Stimulated activated CD4-positive, alpha-beta T cell treated with anti-CD3 and anti-CD28 coated beads, TNF-alpha, amount 100 ng/mL, for 24 hours (primary cell): ENCODE measurements around the gene MYO1D.
"Not testable (repeated sequence)": the region's sequence is repeated elsewhere in the genome, so short reads cannot be mapped to it uniquely, and the experiment has no call there.

ENCODE experiments used
- DNase-seq, 3 experiments: peaks; one replicate each; pipeline ENCODE4 v3.0.0-alpha.2; 2020; ENCODE audit warnings: low read depth in 3 of 3

MYO1D gene

GRCh38 chr17:32855620-32856019 is 21.3 kb downstream of the MYO1D start:
- DNase-seq: no peak

GRCh38 chr17:32854832-32855389 is 22.0 kb downstream of the MYO1D start:
- DNase-seq: no peak

DNA sequence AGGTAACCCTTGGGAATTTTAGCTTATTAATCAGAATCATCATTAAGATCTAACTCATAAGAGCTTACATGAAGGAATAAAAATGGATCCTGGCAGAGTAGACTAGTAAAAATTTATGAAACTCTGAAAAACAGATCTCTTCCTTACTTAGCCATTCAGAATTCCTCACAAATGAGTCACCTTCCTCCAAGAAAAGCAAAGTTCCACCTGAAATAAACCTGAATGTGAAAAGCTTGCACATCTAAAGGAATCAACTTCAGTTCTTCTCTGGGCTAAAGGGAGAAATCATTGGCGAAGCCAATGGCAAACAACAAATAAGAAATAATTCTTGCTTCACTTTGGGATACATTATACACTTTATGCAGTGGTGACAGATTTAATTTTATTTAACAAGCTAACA is 22.7 kb downstream of the MYO1D start:
- no peak for DNase-seq

- no peak for DNase-seq
Observed at GRCh38 chr17:32852811-32853210, 24.1 kb downstream of the MYO1D start.

GRCh38 chr17:32849879-32850278 is 27.0 kb downstream of the MYO1D start:
- DNase-seq: no peak

GRCh38 chr17:32847977-32848376 is 28.9 kb downstream of the MYO1D start:
- no peak for DNase-seq

DNA sequence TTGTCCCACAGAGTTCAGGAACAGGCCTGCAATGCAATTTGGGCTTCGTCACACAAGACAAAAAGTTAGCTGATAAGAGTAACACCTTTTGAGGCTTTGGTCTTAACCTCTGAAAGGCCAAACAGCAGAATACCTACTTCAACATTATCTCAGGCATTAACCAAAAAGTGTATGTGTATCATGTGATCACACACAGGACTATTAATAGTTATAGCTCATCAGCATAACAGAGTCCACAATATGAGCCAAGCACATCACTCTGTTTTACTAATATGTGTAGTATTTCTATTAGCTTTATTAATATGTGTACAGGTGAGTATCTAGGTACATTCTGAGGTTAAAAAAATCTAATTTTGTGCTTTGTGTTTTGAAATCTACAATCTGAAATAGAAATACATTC is 30.8 kb downstream of the MYO1D start:
- DNase-seq: no peak

GRCh38 chr17:32840241-32840640 is 36.7 kb downstream of the MYO1D start:
- DNase-seq: no peak

GRCh38 chr17:32836527-32836926 is 40.4 kb downstream of the MYO1D start:
- DNase-seq: no peak

- DNase-seq: no peak
Observed at GRCh38 chr17:32835291-32835761, 41.6 kb downstream of the MYO1D start.

DNA sequence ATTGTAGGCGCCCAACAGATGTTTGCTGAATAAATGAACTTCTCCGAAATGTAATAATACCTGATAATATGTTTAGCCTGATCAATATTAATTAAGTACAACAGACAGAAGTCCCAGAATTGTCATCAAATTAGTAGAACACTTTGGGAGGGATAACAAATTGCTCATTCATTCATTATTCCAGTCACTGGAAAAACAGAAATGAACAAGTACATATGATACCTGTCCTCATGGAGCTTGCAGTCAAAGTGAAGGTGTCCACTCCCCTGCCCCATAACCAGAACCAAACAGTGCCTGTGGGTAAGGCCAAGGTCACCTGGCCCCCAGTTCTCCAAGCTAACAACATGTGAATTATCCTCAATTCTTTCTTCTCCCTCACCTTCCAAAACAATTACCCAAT is 42.8 kb downstream of the MYO1D start:
- no peak for DNase-seq

DNA sequence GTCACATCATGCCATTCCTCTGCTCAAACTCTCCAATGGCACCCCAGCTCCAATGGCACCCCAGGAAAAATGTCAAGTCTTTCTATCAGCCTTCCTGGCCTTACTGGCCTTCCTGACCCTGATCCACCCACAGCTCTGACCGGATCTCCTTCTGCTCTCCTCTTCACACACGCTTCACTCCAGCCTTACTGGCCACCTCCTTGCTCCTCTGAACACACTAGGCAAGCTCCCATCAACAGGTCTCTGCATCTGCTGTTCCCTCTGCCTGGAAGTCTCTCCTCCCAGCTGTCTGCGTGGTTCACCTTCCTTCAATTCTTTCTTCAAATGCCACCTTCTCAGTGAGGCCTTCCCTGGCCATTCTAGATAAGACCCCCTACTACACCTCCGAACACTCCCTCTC is 43.4 kb downstream of the MYO1D start:
- DNase-seq: no peak

DNA sequence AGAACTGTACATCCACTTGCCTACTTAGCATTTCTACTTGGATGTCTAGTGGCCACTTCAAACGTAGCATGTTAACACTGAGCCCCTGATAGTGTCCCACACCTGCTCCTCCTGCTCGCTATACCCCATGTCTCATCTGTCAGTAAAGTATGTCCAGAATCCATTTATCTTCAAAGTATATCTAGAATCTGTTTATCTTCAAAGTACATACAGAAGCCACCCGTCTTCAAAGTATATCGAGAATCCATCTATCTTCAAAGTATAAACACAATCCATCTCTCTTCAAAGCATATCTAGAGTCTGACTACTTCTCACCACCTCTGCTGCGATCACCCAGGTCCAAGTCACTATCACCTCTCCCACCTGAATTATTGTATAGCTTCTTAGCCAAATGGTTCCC is 43.8 kb downstream of the MYO1D start:
- DNase-seq: no peak

DNA sequence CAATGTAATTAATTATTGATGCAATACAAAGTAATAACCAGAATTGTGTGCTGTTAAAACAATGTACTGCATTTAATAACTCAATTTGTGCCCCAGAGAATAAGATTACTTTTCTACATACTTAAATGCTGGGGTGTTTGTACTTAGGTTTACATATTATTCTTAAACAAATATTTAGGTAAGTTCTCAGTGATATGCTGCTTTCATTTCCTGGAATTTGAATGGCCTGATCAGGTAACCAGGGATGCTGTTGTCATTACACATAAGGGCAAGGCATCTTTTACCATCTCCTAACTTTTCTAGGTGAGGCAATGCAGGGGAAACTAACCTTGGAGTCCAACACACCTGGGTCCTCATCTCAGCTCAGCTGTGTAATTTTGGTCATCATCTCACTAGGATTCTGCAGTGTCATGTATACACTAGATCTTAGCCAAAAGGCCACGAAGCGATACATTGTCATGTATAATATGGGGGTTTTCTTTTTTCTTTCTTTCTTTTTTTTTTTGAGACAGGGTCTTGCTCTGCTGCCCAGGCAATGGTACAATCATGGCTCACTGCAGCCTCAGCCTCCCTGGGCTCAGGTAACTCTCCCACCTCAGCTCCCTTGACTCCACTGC is 45.2 kb downstream of the MYO1D start:
- DNase-seq: no peak

DNA sequence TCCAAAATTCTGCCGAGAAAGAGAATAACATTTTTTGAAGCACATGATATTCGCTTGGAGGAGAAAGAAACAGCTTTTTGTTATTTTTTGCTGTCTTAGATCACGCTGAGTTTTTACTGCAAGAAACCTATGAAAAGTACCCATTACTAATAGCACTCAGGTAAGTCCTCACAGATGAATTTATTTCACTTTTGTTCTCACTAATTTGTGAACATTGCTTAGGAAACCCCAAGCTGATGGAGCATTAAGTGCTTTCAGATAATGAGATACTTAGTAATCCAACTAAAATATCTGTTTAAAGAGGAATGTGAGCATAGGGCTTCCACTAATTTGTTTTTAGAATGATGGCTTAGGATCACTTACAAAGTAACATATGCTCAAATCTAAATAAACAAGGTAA is 45.7 kb downstream of the MYO1D start:
- no peak for DNase-seq

DNA sequence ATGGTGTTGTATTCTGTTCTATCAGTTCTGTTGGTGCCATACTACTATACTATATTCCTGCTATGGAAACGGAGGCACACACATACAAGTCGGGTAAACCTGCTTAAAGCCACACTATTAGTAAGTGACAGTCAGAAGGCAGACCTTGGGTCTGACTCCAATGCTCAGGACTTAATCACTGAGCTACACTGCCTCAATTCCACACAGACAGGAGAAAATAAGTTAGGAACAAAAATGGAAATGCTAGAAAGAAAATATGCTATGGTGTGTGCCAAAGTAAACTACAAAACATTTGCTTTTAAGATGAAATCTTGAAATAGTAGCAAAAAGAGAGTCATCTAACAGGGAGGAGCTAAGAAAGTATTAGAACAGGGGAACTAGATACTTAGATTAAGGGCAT is 48.1 kb downstream of the MYO1D start:
- DNase-seq: no peak

DNA sequence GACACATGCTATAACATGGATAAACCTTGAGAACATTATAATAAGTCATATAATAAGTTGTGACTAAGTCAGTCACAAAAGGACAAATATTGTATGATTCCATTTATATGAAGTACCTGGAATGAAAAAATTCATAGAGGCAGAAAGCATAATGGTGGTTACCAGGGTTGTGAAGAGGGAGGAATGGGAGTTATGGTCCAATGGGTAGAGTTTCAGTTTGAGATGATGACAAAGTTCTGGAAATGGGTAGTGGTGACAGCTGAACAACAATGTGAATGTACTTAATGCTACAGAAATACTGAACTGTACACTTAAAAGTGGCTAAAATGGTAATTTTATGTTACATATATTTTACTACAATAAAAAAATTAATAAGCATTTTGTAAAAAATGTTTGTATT is 49.7 kb downstream of the MYO1D start:
- no peak for DNase-seq

- DNase-seq: no peak
Observed at GRCh38 chr17:32826076-32826475, 50.8 kb downstream of the MYO1D start.

DNA sequence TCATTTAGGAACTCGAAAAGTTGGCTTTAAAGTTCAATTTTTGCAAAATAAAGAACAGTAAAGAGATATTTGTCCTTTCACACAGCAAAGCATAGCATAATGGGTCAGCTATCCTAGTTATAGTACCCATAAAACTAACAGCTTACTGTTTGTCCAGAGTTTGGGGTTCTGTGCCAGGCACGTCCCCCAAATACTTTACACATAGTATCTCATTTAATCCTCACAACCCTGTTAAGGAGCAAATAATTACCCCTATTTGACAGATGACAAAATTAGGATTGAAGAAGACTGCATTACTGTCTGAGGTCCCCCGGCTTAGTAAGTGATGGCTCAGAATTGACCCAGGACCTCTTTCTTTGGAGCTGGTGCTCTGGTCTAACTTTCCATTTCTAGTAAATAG is 52.6 kb downstream of the MYO1D start:
- no peak for DNase-seq

DNA sequence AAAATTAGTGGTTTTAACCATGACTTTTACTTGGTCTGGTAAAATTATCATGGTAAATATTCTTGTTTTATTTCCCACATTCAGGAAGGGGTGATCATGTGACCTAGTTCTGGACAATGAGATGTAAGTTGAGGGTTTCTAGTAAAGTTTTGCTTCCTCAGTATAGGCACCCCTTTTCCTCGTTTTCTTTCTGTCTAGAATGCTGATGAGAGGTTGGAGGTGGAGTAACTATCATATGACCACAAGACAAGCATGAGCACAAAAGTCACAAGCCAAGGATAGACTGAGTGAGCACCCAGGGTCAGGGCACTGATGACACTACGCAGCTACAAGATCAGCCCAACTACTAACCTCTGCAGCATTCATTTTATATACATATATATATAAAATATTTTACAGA is 53.9 kb downstream of the MYO1D start:
- DNase-seq: no peak

DNA sequence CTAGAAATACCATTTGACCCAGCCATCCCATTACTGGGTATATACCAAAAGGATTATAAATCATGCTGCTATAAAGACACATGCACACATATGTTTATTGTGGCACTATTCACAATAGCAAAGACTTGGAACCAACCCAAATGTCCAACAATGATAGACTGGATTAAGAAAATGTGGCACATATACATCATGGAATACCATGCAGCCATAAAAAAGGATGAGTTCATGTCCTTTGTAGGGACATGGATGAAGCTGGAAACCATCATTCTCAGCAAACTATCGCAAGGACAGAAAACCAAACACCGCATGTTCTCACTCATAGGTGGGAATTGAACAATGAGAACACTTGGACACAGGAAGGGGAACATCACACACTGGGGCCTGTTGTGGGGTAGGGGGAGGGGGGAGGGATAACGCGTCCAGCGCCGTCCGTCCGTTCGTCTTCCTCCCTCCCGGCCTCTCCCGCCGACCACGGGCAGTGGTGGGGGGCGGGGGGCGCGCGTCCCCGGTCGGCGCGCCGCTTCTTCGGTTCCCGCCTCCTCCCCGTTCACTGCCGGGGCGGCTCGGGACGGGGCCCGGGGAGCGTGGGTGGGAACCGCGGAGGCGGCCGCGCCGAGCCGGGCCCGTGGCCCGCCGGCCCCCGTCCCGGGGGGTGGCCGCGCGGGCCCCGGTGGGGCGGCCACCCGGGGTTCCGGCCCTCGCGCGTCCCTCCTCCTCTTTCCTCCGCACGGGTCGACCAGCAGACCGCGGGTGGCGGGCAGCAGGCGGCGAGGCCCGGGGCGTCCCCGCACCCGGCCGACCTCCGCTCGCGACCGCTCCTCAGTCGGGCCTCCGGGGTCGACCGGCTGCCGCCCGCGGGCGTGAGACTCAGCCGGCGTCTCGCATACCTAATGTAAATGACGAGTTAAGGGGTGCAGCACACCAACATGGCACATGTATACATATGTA is 54.7 kb downstream of the MYO1D start:
- not testable (repeated sequence) for DNase-seq

DNA sequence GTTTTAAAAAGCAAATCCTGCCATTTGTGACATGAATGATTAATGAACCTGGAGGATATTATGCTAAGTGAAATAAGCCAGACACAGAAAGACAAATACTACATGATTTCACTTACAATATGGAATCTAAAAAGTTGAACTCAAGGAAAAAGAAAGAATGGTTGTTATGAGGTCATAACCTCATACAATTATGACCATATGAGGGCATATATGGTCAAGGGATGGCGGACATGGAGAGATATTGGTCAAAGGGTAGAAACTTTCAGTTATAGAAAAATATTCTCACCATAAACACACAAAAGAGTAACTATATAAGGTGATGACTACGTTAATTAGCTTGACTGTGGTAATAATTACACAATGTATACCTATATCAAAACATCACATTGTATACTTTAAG is 56.5 kb downstream of the MYO1D start:
- no peak for DNase-seq

DNA sequence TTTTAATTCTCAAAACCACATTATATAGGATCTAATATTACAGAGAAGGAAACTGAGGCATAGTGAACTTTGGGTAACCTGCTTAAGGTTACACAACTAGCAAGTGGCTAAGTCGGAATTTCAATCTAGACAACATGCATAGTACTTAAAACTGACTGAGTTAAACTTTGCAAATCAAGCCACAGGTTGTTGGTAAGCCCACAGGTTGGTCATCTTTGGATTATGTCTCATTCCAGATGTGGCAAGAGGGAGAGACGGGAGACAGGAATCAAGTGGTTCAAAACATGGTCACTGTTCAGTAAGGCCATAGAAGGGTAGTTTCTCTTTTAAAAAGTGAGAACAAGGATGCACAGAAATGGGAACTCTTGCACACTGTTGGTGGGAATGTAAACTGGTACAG is 57.1 kb downstream of the MYO1D start:
- DNase-seq: no peak
